ENCODE results near the gene OR8G1. TPM values are rescaled to one million over a fixed set of nuclear protein-coding genes. Genes with fewer than 3 reads are reported as not detected.

The OR8G1 gene
- not detected for polyA plus RNA-seq (2013)

- ChIA-PET POLR2A (no interaction called here), CTCF (no interaction called here)
- H3K9me3 ChIP-seq (ENCODE audit: control extremely low read depth in 1 of 5, control insufficient read depth in 4 of 5, insufficient read depth in 2 of 5, low read depth in 1 of 5, low read length in 4 of 5) = no peaks in the 10 kb centered on the region
- WGBS (ENCODE audit: insufficient coverage) = 96% methylated on average over 3 of the region's 3 CpGs
- H3K4me1 ChIP-seq (ENCODE audit: control extremely low read depth in 1 of 4, control insufficient read depth in 4 of 4, insufficient read depth in 4 of 4, low read length in 3 of 4) = no peaks in the 10 kb centered on the region
- no peak for DNase-seq
- no peak within 1 kb of the TSS for H3K4me3 ChIP-seq (ENCODE audit: control insufficient read depth in 1 of 7, extremely low read depth in 1 of 7, insufficient read depth in 4 of 7, low read depth in 2 of 7, low read length in 6 of 7)
- no peaks in the 10 kb centered on the region for H3K36me3 ChIP-seq (ENCODE audit: control insufficient read depth in 4 of 4, insufficient read depth in 4 of 4, low read length in 3 of 4)
- H3K27me3 ChIP-seq (replicated peaks in 2 of 5; ENCODE audit: control insufficient read depth in 4 of 5, insufficient read depth in 5 of 5, low read length in 4 of 5) = no peaks in the 10 kb centered on the region
- H3K27ac ChIP-seq (ENCODE audit: insufficient read depth in 1 of 2, low read depth in 1 of 2, low read length in 2 of 2, poor library complexity in 1 of 2, severe bottlenecking in 2 of 2) = no peak within 1 kb of the TSS
These were observed at the start of gene OR8G1 for GRCh38 chr11:124240621-124241397. Gene OR8G1 (plus strand): TSS chr11:124241095. CDS start chr11:124249676, 8,581 bp downstream.

GRCh38 chr11:124193221-124194010, 47.5 kb upstream of the OR8G1 start:
- Histone ChIP-seq H3K27ac (ENCODE audit: insufficient read depth in 1 of 2, low read depth in 1 of 2, low read length in 2 of 2, poor library complexity in 1 of 2, severe bottlenecking in 2 of 2) (no peak overlapping the region), H3K4me3 (ENCODE audit: control insufficient read depth in 1 of 7, extremely low read depth in 1 of 7, insufficient read depth in 4 of 7, low read depth in 2 of 7, low read length in 6 of 7) (no peak overlapping the region), H3K27me3 (replicated peaks in 2 of 5; ENCODE audit: control insufficient read depth in 4 of 5, insufficient read depth in 5 of 5, low read length in 4 of 5) (no peaks in the 10 kb centered on the region), H3K4me1 (ENCODE audit: control extremely low read depth in 1 of 4, control insufficient read depth in 4 of 4, insufficient read depth in 4 of 4, low read length in 3 of 4) (peaks cover 0 to 10% (median 2%) of the 10 kb centered on the region in 4 experiments), H3K36me3 (ENCODE audit: control insufficient read depth in 4 of 4, insufficient read depth in 4 of 4, low read length in 3 of 4) (no peaks in the 10 kb centered on the region), H3K9me3 (ENCODE audit: control extremely low read depth in 1 of 5, control insufficient read depth in 4 of 5, insufficient read depth in 2 of 5, low read depth in 1 of 5, low read length in 4 of 5) (no peaks in the 10 kb centered on the region)
- CTCF ChIA-PET = interaction anchor here (0.7 to 2.6 kb wide), 8 partner anchors 8 to 124 kb away, joined by 3 to 24 read pairs (median 4); no protein-coding TSS in a partner anchor
- DNase-seq = peak in 2 of 3 donors; percentile 37 to 56
- 82% methylated on average over 6 of the region's 6 CpGs for WGBS (ENCODE audit: insufficient coverage)
- POLR2A ChIA-PET = no interaction called here

- WGBS (ENCODE audit: insufficient coverage) = 100% methylated on average over 3 of the region's 6 CpGs
- H3K4me1 ChIP-seq (ENCODE audit: control extremely low read depth in 1 of 4, control insufficient read depth in 4 of 4, insufficient read depth in 4 of 4, low read length in 3 of 4) = peaks cover 0 to 10% (median 2%) of the 10 kb centered on the region in 4 experiments
- H3K36me3 ChIP-seq (ENCODE audit: control insufficient read depth in 4 of 4, insufficient read depth in 4 of 4, low read length in 3 of 4) = no peaks in the 10 kb centered on the region
- DNase-seq = no peak
- H3K27me3 ChIP-seq (replicated peaks in 2 of 5; ENCODE audit: control insufficient read depth in 4 of 5, insufficient read depth in 5 of 5, low read length in 4 of 5) = no peaks in the 10 kb centered on the region
- POLR2A ChIA-PET = no interaction called here
- H3K4me3 ChIP-seq (ENCODE audit: control insufficient read depth in 1 of 7, extremely low read depth in 1 of 7, insufficient read depth in 4 of 7, low read depth in 2 of 7, low read length in 6 of 7) = no peak overlapping the region
- no peak overlapping the region for H3K27ac ChIP-seq (ENCODE audit: insufficient read depth in 1 of 2, low read depth in 1 of 2, low read length in 2 of 2, poor library complexity in 1 of 2, severe bottlenecking in 2 of 2)
- peaks cover 0 to 2% (median 0%) of the 10 kb centered on the region in 5 experiments for H3K9me3 ChIP-seq (ENCODE audit: control extremely low read depth in 1 of 5, control insufficient read depth in 4 of 5, insufficient read depth in 2 of 5, low read depth in 1 of 5, low read length in 4 of 5)
- CTCF ChIA-PET = interaction anchor here (0.7 to 2.6 kb wide), 9 partner anchors 13 to 125 kb away, joined by 3 to 24 read pairs (median 4); no protein-coding TSS in a partner anchor
These were observed 46.4 kb upstream of the OR8G1 start for GRCh38 chr11:124194293-124195188.

- DNase-seq = peak; percentile 48 to 79 (median 67)
- no peaks in the 10 kb centered on the region for H3K36me3 ChIP-seq (ENCODE audit: control insufficient read depth in 4 of 4, insufficient read depth in 4 of 4, low read length in 3 of 4)
- H3K27ac ChIP-seq (ENCODE audit: insufficient read depth in 1 of 2, low read depth in 1 of 2, low read length in 2 of 2, poor library complexity in 1 of 2, severe bottlenecking in 2 of 2) = no peak overlapping the region
- H3K4me3 ChIP-seq (ENCODE audit: control insufficient read depth in 1 of 7, extremely low read depth in 1 of 7, insufficient read depth in 4 of 7, low read depth in 2 of 7, low read length in 6 of 7) = no peak overlapping the region
- ChIA-PET CTCF (interaction anchor here (0.7 to 2.6 kb wide), 7 partner anchors 12 to 124 kb away, joined by 3 to 24 read pairs (median 4); no protein-coding TSS in a partner anchor), POLR2A (no interaction called here)
- peaks cover 0 to 2% (median 0%) of the 10 kb centered on the region in 5 experiments for H3K9me3 ChIP-seq (ENCODE audit: control extremely low read depth in 1 of 5, control insufficient read depth in 4 of 5, insufficient read depth in 2 of 5, low read depth in 1 of 5, low read length in 4 of 5)
- no peaks in the 10 kb centered on the region for H3K27me3 ChIP-seq (replicated peaks in 2 of 5; ENCODE audit: control insufficient read depth in 4 of 5, insufficient read depth in 5 of 5, low read length in 4 of 5)
- peaks cover 0 to 9% (median 2%) of the 10 kb centered on the region in 4 experiments for H3K4me1 ChIP-seq (ENCODE audit: control extremely low read depth in 1 of 4, control insufficient read depth in 4 of 4, insufficient read depth in 4 of 4, low read length in 3 of 4)
- WGBS (ENCODE audit: insufficient coverage) = 30% methylated on average over 2 of the region's 4 CpGs
These were observed 45.6 kb upstream of the OR8G1 start for GRCh38 chr11:124195189-124195734.

GRCh38 chr11:124197999-124198398, 42.9 kb upstream of the OR8G1 start:
- Histone ChIP-seq H3K27me3 (replicated peaks in 2 of 5; ENCODE audit: control insufficient read depth in 4 of 5, insufficient read depth in 5 of 5, low read length in 4 of 5) (no peaks in the 10 kb centered on the region), H3K4me3 (ENCODE audit: control insufficient read depth in 1 of 7, extremely low read depth in 1 of 7, insufficient read depth in 4 of 7, low read depth in 2 of 7, low read length in 6 of 7) (no peak overlapping the region), H3K4me1 (ENCODE audit: control extremely low read depth in 1 of 4, control insufficient read depth in 4 of 4, insufficient read depth in 4 of 4, low read length in 3 of 4) (no peaks in the 10 kb centered on the region), H3K9me3 (ENCODE audit: control extremely low read depth in 1 of 5, control insufficient read depth in 4 of 5, insufficient read depth in 2 of 5, low read depth in 1 of 5, low read length in 4 of 5) (peaks cover 0 to 2% (median 0%) of the 10 kb centered on the region in 5 experiments), H3K36me3 (ENCODE audit: control insufficient read depth in 4 of 4, insufficient read depth in 4 of 4, low read length in 3 of 4) (no peaks in the 10 kb centered on the region), H3K27ac (ENCODE audit: insufficient read depth in 1 of 2, low read depth in 1 of 2, low read length in 2 of 2, poor library complexity in 1 of 2, severe bottlenecking in 2 of 2) (no peak overlapping the region)
- 100% methylated on average over 2 of the region's 2 CpGs for WGBS (ENCODE audit: insufficient coverage)
- ChIA-PET CTCF (interaction anchor here (1.1 to 1.8 kb wide), 3 partner anchors 53 to 129 kb away, joined by 3 to 4 read pairs (median 3); no protein-coding TSS in a partner anchor), POLR2A (no interaction called here)
- no peak for DNase-seq

- Histone ChIP-seq H3K9me3 (ENCODE audit: control extremely low read depth in 1 of 5, control insufficient read depth in 4 of 5, insufficient read depth in 2 of 5, low read depth in 1 of 5, low read length in 4 of 5) (peaks cover 0 to 2% (median 0%) of the 10 kb centered on the region in 5 experiments), H3K4me3 (ENCODE audit: control insufficient read depth in 1 of 7, extremely low read depth in 1 of 7, insufficient read depth in 4 of 7, low read depth in 2 of 7, low read length in 6 of 7) (no peak overlapping the region), H3K27ac (ENCODE audit: insufficient read depth in 1 of 2, low read depth in 1 of 2, low read length in 2 of 2, poor library complexity in 1 of 2, severe bottlenecking in 2 of 2) (no peak overlapping the region), H3K36me3 (ENCODE audit: control insufficient read depth in 4 of 4, insufficient read depth in 4 of 4, low read length in 3 of 4) (no peaks in the 10 kb centered on the region), H3K27me3 (replicated peaks in 2 of 5; ENCODE audit: control insufficient read depth in 4 of 5, insufficient read depth in 5 of 5, low read length in 4 of 5) (no peaks in the 10 kb centered on the region), H3K4me1 (ENCODE audit: control extremely low read depth in 1 of 4, control insufficient read depth in 4 of 4, insufficient read depth in 4 of 4, low read length in 3 of 4) (no peaks in the 10 kb centered on the region)
- CTCF ChIA-PET = interaction anchor here (0.7 to 1.8 kb wide), 2 partner anchors 38 to 78 kb away, joined by 3 to 4 read pairs; no protein-coding TSS in a partner anchor
- no peak for DNase-seq
- WGBS (ENCODE audit: insufficient coverage) = 100% methylated on average over 1 of the region's 7 CpGs
- POLR2A ChIA-PET = no interaction called here
These were observed 42.0 kb upstream of the OR8G1 start for GRCh38 chr11:124198897-124199296.
